Endothelial cell of coronary artery (primary cell): ENCODE results near the gene RNF40. TPM values are rescaled to one million over a fixed set of nuclear protein-coding genes. Genes with fewer than 3 reads are reported as not detected.

Source experiments
- total RNA-seq: library from RNA; depleted of rRNA; stranded (reverse); fragments of >200 nt; gene quantifications from 2 replicates; pipeline ENCODE4 v1.2.3, GENCODE V29; 2014

RNF40 gene
- total RNA-seq: 62.3 and 62.9 TPM in 2 replicates

DNA sequence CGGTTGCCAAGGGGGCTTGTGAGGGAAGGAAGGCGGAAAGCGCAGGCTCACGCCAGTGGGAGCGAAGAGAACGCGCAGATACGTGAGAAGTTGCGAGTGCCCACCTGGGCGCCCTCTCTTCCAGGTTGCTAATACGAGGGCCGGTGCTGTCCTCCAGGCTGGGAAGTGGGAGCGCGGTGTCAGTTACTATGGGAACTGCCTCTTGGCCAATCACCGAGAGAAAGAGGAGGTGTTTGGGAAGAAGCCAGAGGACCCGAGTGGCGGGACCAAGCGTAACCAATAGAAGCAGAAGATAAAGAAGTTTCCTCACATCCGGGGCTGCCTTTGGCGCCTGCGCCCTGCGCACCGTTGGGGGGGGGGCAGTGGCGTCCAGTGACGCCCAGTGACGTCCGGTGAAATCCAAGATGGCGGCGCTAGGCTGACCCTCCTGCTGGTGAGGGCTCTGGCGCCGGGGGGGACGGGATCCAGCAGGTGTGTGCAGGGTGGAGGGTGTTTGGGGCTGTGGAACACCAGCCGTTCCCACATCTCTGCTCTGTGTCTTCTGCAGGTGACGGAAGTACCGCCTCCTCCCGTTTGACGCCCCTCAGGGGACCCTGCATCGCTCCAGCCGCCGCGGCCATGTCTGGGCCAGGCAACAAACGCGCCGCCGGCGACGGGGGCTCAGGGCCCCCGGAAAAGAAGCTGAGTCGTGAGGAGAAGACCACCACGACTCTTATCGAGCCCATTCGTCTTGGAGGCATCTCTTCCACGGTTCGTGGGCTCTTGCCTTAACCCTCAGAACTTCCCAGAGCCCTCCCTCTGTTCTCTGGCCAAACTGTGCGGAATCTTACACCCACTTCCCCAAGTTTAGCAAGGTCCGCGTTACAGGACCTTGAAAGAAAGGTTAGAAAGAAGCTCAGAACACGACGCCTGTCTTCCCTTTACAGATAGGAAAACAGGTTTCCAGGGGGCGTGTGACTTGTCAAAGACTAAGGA is at the start of gene RNF40, which contains the start of gene CFAP119:
Gene RNF40 (plus strand): TSS at position 395 of the 975 bp plus-strand sequence. CDS start 224 bp downstream, at position 619.
Gene CFAP119 (minus strand): TSS at position 135 of the 975 bp plus-strand sequence. CDS start 314 bp downstream, outside the sequence.

DNA sequence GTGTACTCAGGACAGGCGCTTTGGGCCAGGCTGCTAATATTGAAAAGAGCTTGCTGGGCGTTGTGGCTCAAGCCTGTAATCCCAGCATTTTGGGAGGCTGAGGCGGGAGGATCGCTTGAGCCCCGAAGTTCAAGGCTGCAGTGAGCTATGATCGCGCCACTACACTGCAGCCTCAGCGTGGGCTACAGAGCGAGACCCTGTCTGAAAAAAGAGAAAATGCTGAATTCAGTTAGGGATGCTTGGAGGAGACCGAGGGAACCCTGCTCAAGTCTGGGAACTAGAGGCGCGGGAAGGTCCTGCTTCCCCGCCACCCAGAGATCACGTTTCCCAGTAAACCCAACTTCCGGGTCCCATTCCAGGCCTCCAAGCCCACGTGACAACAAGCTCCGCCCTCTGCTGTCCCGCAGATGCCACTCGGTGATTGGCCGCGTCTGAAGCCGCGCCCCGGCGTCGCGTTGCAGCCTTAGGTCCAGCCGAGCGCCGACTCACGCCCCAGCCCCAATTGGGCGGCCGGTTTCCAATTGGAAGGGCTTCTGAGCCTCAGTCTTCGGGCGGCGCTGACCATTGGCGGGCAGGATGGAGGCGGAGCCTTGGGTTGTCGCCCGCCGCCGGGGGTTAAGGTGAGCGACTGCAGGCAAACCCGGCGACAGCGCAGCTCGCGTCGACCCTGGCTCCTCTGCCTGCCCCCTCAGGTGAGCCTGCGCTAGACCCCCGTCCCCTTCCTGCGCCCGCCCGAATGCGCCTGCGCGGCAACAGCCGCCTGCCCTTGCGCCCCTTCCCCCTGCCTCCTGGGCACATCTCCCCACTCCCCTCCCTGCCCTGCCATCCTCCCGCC is 14.1 kb upstream of the RNF40 start, which contains the start of gene PHKG2:
Gene PHKG2 (plus strand): TSS at position 627 of the 835 bp plus-strand sequence. CDS start 396 bp downstream, outside the sequence.

DNA sequence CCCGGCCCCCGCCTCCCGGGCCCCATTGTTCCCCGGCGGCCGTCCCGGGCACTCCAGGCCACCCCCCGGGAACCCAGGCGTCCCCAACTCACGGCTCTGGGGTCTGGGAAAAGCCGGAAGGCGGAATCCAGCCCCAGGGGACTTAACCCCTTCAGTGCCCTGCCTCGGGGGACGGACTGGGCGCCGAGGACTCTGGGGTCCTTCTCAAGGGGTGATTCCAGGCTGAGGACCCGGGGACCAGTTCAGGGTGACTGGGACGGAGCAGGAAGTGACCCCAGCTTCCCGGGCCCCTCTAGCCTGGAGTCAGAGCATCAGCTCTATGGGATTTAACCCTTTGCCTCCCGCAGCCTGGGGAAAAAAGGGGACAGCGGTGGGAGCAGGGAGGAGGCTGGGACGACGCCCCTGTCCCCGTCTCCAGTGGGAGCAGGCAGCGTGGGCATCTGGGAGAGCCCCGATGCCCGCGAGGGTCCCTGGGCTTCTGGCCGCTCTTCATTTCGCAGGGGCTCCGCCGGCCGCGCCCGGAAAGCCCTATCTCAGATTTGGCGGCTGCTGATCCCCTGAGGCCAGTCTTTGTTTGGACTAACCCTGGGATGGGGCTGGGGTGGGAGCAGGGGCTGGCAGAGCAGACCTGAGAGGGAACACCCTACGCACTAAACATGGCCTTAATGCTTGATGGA is 25.0 kb downstream of the RNF40 start, which contains the start of gene ZNF629:
Gene ZNF629 (minus strand): TSS at position 270 of the 677 bp plus-strand sequence. CDS start 2,723 bp downstream, outside the sequence.

Other genes with a start within 250 kb of the RNF40 start
- 12.9 and 17.9 TPM in 2 replicates for gene ZNF768, start 235.8 kb upstream of the RNF40 start, total RNA-seq
- gene ZNF747, start 227.5 kb upstream of the RNF40 start, total RNA-seq: 4.6 and 5.9 TPM in 2 replicates
- 3.1 and 3.7 TPM in 2 replicates for gene ZNF764, start 203.9 kb upstream of the RNF40 start, total RNA-seq
- 6.1 and 8.5 TPM in 2 replicates for gene ZNF688, start 190.6 kb upstream of the RNF40 start, total RNA-seq
- 7.1 and 9.4 TPM in 2 replicates for gene ZNF785, start 176.6 kb upstream of the RNF40 start, total RNA-seq
- 3.1 and 3.5 TPM in 2 replicates for gene ZNF689, start 151.9 kb upstream of the RNF40 start, total RNA-seq
- gene PRR14, start 111.4 kb upstream of the RNF40 start, total RNA-seq: 3.8 and 5.0 TPM in 2 replicates
- gene FBRS, start 103.9 kb upstream of the RNF40 start, total RNA-seq: 10.4 and 15.4 TPM in 2 replicates
- 23.7 and 34.1 TPM in 2 replicates for gene SRCAP, start 63.2 kb upstream of the RNF40 start, total RNA-seq
- 13.6 and 15.5 TPM in 2 replicates for gene PHKG2, start 13.9 kb upstream of the RNF40 start, total RNA-seq
- 1.1 and 1.8 TPM in 2 replicates for gene CFAP119, start 260 bp upstream of the RNF40 start, total RNA-seq
- 6.2 and 8.4 TPM in 2 replicates for gene ZNF629, start 24.9 kb downstream of the RNF40 start, total RNA-seq
- gene BCL7C, start 131.8 kb downstream of the RNF40 start, total RNA-seq: 19.8 and 26.7 TPM in 2 replicates
- 0.09 TPM in 2 replicates for gene CTF1, start 134.3 kb downstream of the RNF40 start, total RNA-seq
- 21.0 and 21.5 TPM in 2 replicates for gene FBXL19, start 161.2 kb downstream of the RNF40 start, total RNA-seq
- 12.0 and 13.3 TPM in 2 replicates for gene ORAI3, start 186.7 kb downstream of the RNF40 start, total RNA-seq
- gene SETD1A, start 195.4 kb downstream of the RNF40 start, total RNA-seq: 2.2 and 2.6 TPM in 2 replicates
- gene HSD3B7, start 222.9 kb downstream of the RNF40 start, total RNA-seq: 4.1 and 7.4 TPM in 2 replicates
- gene STX1B, start 248.3 kb downstream of the RNF40 start, total RNA-seq: under 0.01 TPM in 2 replicates